NCI-H2107 treated with DMSO at 0.1 percent for 48 hours (cell line): ENCODE results near the gene KISS1R.

ENCODE experiments used
- DNase-seq: peaks from one replicate; lab custom pipeline; 2025; ENCODE audit not compliant: unreplicated experiment; lab: John Stamatoyannopoulos, UW

The KISS1R gene

GRCh38 chr19:899336-900042 lies 17.6 kb upstream of the KISS1R start:
- DNase-seq: no peak

- no peak for DNase-seq
Measured at GRCh38 chr19:900043-900301, 17.2 kb upstream of the KISS1R start.

- no peak for DNase-seq
Measured at GRCh38 chr19:900302-901111, 16.6 kb upstream of the KISS1R start.

GRCh38 chr19:901216-902092 lies 15.7 kb upstream of the KISS1R start:
- no peak for DNase-seq

- DNase-seq: no peak
Measured at GRCh38 chr19:902093-902370, 15.1 kb upstream of the KISS1R start.

GRCh38 chr19:902446-903226 lies 14.5 kb upstream of the KISS1R start:
- no peak for DNase-seq

GRCh38 chr19:903266-903797 lies 13.8 kb upstream of the KISS1R start:
- no peak for DNase-seq

- DNase-seq: no peak
Measured at GRCh38 chr19:904545-904944, 12.6 kb upstream of the KISS1R start.

GRCh38 chr19:906480-906879 lies 10.7 kb upstream of the KISS1R start:
- no peak for DNase-seq

- DNase-seq: no peak
Measured at GRCh38 chr19:907183-907853, 9.8 kb upstream of the KISS1R start.

- DNase-seq: no peak
Measured at GRCh38 chr19:911197-912033, 5.7 kb upstream of the KISS1R start.

- DNase-seq: no peak
Measured at GRCh38 chr19:912181-913079, 4.7 kb upstream of the KISS1R start.

- DNase-seq: no peak
Measured at GRCh38 chr19:913080-913748, 3.9 kb upstream of the KISS1R start, which contains the start of gene R3HDM4. R3HDM4 (minus strand) TSS chr19:913219; CDS start chr19:913157, 62 bp downstream.

GRCh38 chr19:916645-917322 lies 349 bp upstream of the KISS1R start:
- DNase-seq: no peak

- DNase-seq: no peak
Measured at GRCh38 chr19:918152-918437, 962 bp downstream of the KISS1R start.

- DNase-seq: no peak
Measured at GRCh38 chr19:918481-919198, 1.5 kb downstream of the KISS1R start.
